Uterus (tissue), 4 donors: ENCODE measurements around the gene TAF1D. TPM values are rescaled to one million over a fixed set of nuclear protein-coding genes. Genes with fewer than 3 reads are reported as not detected.

Experiments
- DNase-seq, 2 donors: peaks; one replicate each; pipeline ENCODE4 v3.0.0-alpha.2; 2019 to 2020
- H3K27ac ChIP-seq, 2 donors: fragments of 200-600 bp; sonication (generic); 1 replicate in 1 of 2; 2 replicates in 1 of 2; pipeline ENCODE4 v1.5.1; 2016 to 2018
- H3K27me3 ChIP-seq, 2 donors: fragments of 200-600 bp; sonication (generic); one replicate each; pipeline ENCODE4 v1.5.1; 2018 to 2019; ENCODE audit warnings: control low read depth in 1 of 2
- H3K36me3 ChIP-seq, 2 donors: fragments of 200-600 bp; sonication (generic); one replicate each; pipeline ENCODE4 v1.5.1; 2019; ENCODE audit warnings: control low read depth in 1 of 2
- H3K4me1 ChIP-seq, 2 donors: fragments of 200-600 bp; sonication (generic); one replicate each; pipeline ENCODE4 v1.5.1; 2018 to 2019; ENCODE audit warnings: control low read depth in 1 of 2
- H3K4me3 ChIP-seq, 2 donors: fragments of 200-600 bp; sonication (generic); 1 replicate in 1 of 2; 2 replicates in 1 of 2; pipeline ENCODE4 v1.5.1; 2018 to 2019; ENCODE audit warnings: mild to moderate bottlenecking in 1 of 2
- H3K9me3 ChIP-seq, 2 donors: fragments of 200-600 bp; sonication (generic); one replicate each; pipeline ENCODE4 v1.5.1; 2019; ENCODE audit warnings: control low read depth in 1 of 2
- CTCF ChIP-seq, 4 experiments: fragments of 200-600 bp in 2 of 4; fragments of 450-650 bp in 2 of 4; sonication (generic) in 2 of 4; IDR thresholded peaks; one replicate each; pipeline ENCODE4 v1.5.1; 2016 to 2019; ENCODE audit warnings: antibody characterized with exemption in 4 of 4, mild to moderate bottlenecking in 2 of 4, moderate library complexity in 1 of 4
- POLR2A ChIP-seq, 2 donors: fragments of 450-650 bp; IDR thresholded peaks; one replicate each; pipeline ENCODE4 v1.6.1; 2016; ENCODE audit warnings: antibody characterized with exemption in 2 of 2, mild to moderate bottlenecking in 1 of 2, moderate library complexity in 1 of 2
- intact Hi-C: fragments of 100-400 bp; cut with DNase I; formaldehyde crosslinking; loops from one replicate; pipeline ENCODE4 v1.15.1; 2023; ENCODE audit warnings: low total_unique reads
- total RNA-seq, 4 donors: library from RNA; depleted of rRNA in 3 of 4; stranded (reverse); fragments of >200 nt in 3 of 4; gene quantifications; one replicate each; pipeline versions ENCODE4 v1.1.0 to v1.2.4, GENCODE V29; 2014 to 2023
- donor health status: DM: yes; HTN: yes; CAD: no.

Gene TAF1D
- total RNA-seq, 4 donors from 2014 or later: 46.1 to 431 (median 191) TPM

- Histone ChIP-seq H3K4me3 (peak overlapping the region; percentile 77 to 80), H3K27me3 (no peaks in the 10 kb centered on the region), H3K9me3 (no peaks in the 10 kb centered on the region), H3K36me3 (no peaks in the 10 kb centered on the region), H3K27ac (peak overlapping the region; percentile 91 to 94), H3K4me1 (peaks cover 5 to 12% of the 10 kb centered on the region in 2 donors)
- peak; percentile 33 to 45 for DNase-seq
- intact Hi-C loops: no loop called here
- TF ChIP-seq POLR2A (IDR thresholded peaks at IDR 0.05) (no peak), CTCF (IDR thresholded peaks at IDR 0.05) (no peak)
Measured at GRCh38 chr11:93740730-93741093, 583 bp downstream of the TAF1D start.

GRCh38 chr11:93740031-93740729, 1.1 kb downstream of the TAF1D start:
- H3K9me3 ChIP-seq: no peaks in the 10 kb centered on the region
- no peaks in the 10 kb centered on the region for H3K36me3 ChIP-seq
- TF ChIP-seq POLR2A (IDR thresholded peaks at IDR 0.05) (no peak), CTCF (IDR thresholded peaks at IDR 0.05) (no peak)
- H3K27me3 ChIP-seq: no peaks in the 10 kb centered on the region
- intact Hi-C loops: no loop called here
- H3K4me1 ChIP-seq: peaks cover 5 to 12% of the 10 kb centered on the region in 2 donors
- H3K27ac ChIP-seq: peak overlapping the region; percentile 91 to 94
- no peak for DNase-seq
- H3K4me3 ChIP-seq: peak overlapping the region; percentile 77 to 80

- Histone ChIP-seq H3K27me3 (no peaks in the 10 kb centered on the region), H3K9me3 (no peaks in the 10 kb centered on the region), H3K4me3 (peak overlapping the region in 1 of 2 donors; percentile 77), H3K4me1 (peaks cover 5 to 12% of the 10 kb centered on the region in 2 donors), H3K36me3 (no peaks in the 10 kb centered on the region), H3K27ac (peak overlapping the region in 1 of 2 donors; percentile 14)
- intact Hi-C loops: no loop called here
- no peak for DNase-seq
- TF ChIP-seq POLR2A (IDR thresholded peaks at IDR 0.05) (no peak), CTCF (IDR thresholded peaks at IDR 0.05) (no peak)
Measured at GRCh38 chr11:93738647-93739081, 2.6 kb downstream of the TAF1D start.

- DNase-seq: no peak
- peaks cover 5 to 12% of the 10 kb centered on the region in 2 donors for H3K4me1 ChIP-seq
- intact Hi-C loops: no loop called here
- no peaks in the 10 kb centered on the region for H3K27me3 ChIP-seq
- H3K36me3 ChIP-seq: no peaks in the 10 kb centered on the region
- H3K4me3 ChIP-seq: no peak overlapping the region
- peak overlapping the region in 1 of 2 donors; percentile 14 for H3K27ac ChIP-seq
- H3K9me3 ChIP-seq: no peaks in the 10 kb centered on the region
- TF ChIP-seq POLR2A (IDR thresholded peaks at IDR 0.05) (no peak), CTCF (IDR thresholded peaks at IDR 0.05) (no peak)
Measured at GRCh38 chr11:93737904-93738612, 3.2 kb downstream of the TAF1D start.

GRCh38 chr11:93736129-93736528, 5.2 kb downstream of the TAF1D start:
- intact Hi-C loops: no loop called here
- Histone ChIP-seq H3K4me3 (no peak overlapping the region), H3K36me3 (no peaks in the 10 kb centered on the region), H3K9me3 (no peaks in the 10 kb centered on the region), H3K4me1 (peaks cover 5 to 12% of the 10 kb centered on the region in 2 donors), H3K27me3 (no peaks in the 10 kb centered on the region), H3K27ac (no peak overlapping the region)
- TF ChIP-seq CTCF (IDR thresholded peaks at IDR 0.05) (no peak), POLR2A (IDR thresholded peaks at IDR 0.05) (no peak)
- DNase-seq: no peak
